HepG2 (cell line): ENCODE results near the gene SEC14L2. TPM values are rescaled to one million over a fixed set of nuclear protein-coding genes. Genes with fewer than 3 reads are reported as not detected.

ENCODE experiments used
- ATAC-seq: fragments of 200-7000 bp; cut with Tn5 transposase; 3 replicates; pipeline ENCODE4 v1.9.1; 2020; ENCODE audit warnings: mild to moderate bottlenecking, moderate library complexity
- BruUV-seq: library from RNA; stranded (reverse); fragments of 400-500 nt; replicated peaks from 2 replicates; lab custom pipeline; 2021; lab: Mats Ljungman, UMichigan
- CTCF ChIA-PET: fragments of 300-600 bp; formaldehyde crosslinking; extraction: SDS; loops from one replicate; lab custom pipeline; 2021; ENCODE audit warnings: low total read pairs, inconsistent platforms, low intra/inter-chr PET ratio; lab: Yijun Ruan, JAX
- POLR2A ChIA-PET: fragments of 350-600 bp; sonication (Branson Sonifier 250); formaldehyde crosslinking; loops from one replicate; lab custom pipeline; 2020; ENCODE audit warnings: antibody characterized with exemption, inconsistent platforms; lab: Yijun Ruan, JAX
- DNase-seq: peaks from one replicate; pipeline ENCODE4 v3.0.0-alpha.2; 2015; ENCODE audit warnings: low spot score
- FAIRE-seq: peaks from 3 replicates; lab custom pipeline; 2011; peaks lifted over from hg19 to GRCh38; lab: Jason Lieb, UNC
- H2AFZ ChIP-seq: one replicate; pipeline ENCODE4 v1.6.1; 2011; ENCODE audit warnings: low read length, inconsistent platforms
- H3K27ac ChIP-seq: fragments of 300-600 bp; 3 replicates; pipeline ENCODE4 v1.8.0; 2011; ENCODE audit warnings: mixed run types, mild to moderate bottlenecking, mixed read lengths, low read length, inconsistent platforms; ENCODE audit not compliant: insufficient read depth; ENCODE audit errors: extremely low read length
- H3K27me3 ChIP-seq, 2 experiments: fragments of 200-600 bp in 1 of 2; 2 replicates in 1 of 2; 3 replicates in 1 of 2; pipeline versions ENCODE4 v1.6.0 to v1.8.0; 2011; ENCODE audit warnings: low read length in 2 of 2, mild to moderate bottlenecking in 2 of 2, moderate library complexity in 2 of 2, inconsistent platforms in 1 of 2; ENCODE audit not compliant: insufficient read depth in 2 of 2, control insufficient read depth in 1 of 2
- H3K36me3 ChIP-seq, 2 experiments: fragments of 200-600 bp in 1 of 2; replicated peaks in 1 of 2; 2 replicates in 1 of 2; 3 replicates in 1 of 2; pipeline versions ENCODE4 v1.5.1 to v1.8.0; 2011; ENCODE audit warnings: low read length in 2 of 2, inconsistent platforms in 1 of 2; ENCODE audit not compliant: insufficient read depth in 2 of 2, control insufficient read depth in 1 of 2
- H3K4me1 ChIP-seq: 2 replicates; pipeline ENCODE4 v1.5.1; 2012; ENCODE audit warnings: low read length, inconsistent platforms; ENCODE audit not compliant: insufficient read depth
- H3K4me2 ChIP-seq: 2 replicates; pipeline ENCODE4 v1.6.0; 2011; ENCODE audit warnings: low read depth, low read length, inconsistent platforms
- H3K4me3 ChIP-seq, 3 experiments: fragments of 200-600 bp in 1 of 3; sonication (generic), shearing (Covaris generic) in 1 of 3; replicated peaks in 1 of 3; 2 replicates each; pipeline ENCODE4 v1.5.1; 2011 to 2016; ENCODE audit warnings: low read length in 3 of 3, inconsistent platforms in 2 of 3, low read depth in 2 of 3, mild to moderate bottlenecking in 2 of 3, control low read depth in 1 of 3, mixed read lengths in 1 of 3; ENCODE audit not compliant: insufficient read depth in 1 of 3
- H3K79me2 ChIP-seq: one replicate; pipeline ENCODE4 v1.6.1; 2011; ENCODE audit warnings: low read length, inconsistent platforms; ENCODE audit not compliant: insufficient read depth
- H3K9ac ChIP-seq: 2 replicates; pipeline ENCODE4 v1.6.0; 2011; ENCODE audit warnings: mild to moderate bottlenecking, low read depth, low read length, inconsistent platforms; ENCODE audit not compliant: insufficient read depth
- H3K9me3 ChIP-seq: 2 replicates; pipeline ENCODE4 v1.5.1; 2012; ENCODE audit warnings: mild to moderate bottlenecking, low read length
- H4K20me1 ChIP-seq: 2 replicates; pipeline ENCODE4 v1.6.0; 2011; ENCODE audit warnings: inconsistent platforms, mild to moderate bottlenecking, low read length, moderate library complexity; ENCODE audit not compliant: insufficient read depth
- ARNT ChIP-seq: fragments of 450-650 bp; IDR thresholded peaks from 2 replicates; pipeline ENCODE4 v1.6.1; 2017
- ATF4 ChIP-seq, 2 experiments: fragments of 450-650 bp in 1 of 2; sonication (generic) in 1 of 2; formaldehyde crosslinking; IDR thresholded peaks; 2 replicates each; pipeline versions ENCODE4 v1.5.0 to v1.8.0; 2020 to 2022; ENCODE audit warnings: mild to moderate bottlenecking in 1 of 2, missing genetic modification reagents in 1 of 2
- FOXO4 ChIP-seq: sonication (generic); formaldehyde crosslinking; conservative IDR thresholded peaks from 2 replicates; pipeline ENCODE4 v1.8.1; 2023; ENCODE audit warnings: missing genetic modification reagents
- GLMP ChIP-seq: sonication (generic); formaldehyde crosslinking; IDR thresholded peaks from 2 replicates; pipeline ENCODE4 v1.9.0; 2021; ENCODE audit warnings: missing genetic modification reagents, mild to moderate bottlenecking, borderline replicate concordance
- ISL2 ChIP-seq: sonication (generic); formaldehyde crosslinking; IDR thresholded peaks from 2 replicates; pipeline ENCODE4 v1.5.0; 2020; ENCODE audit warnings: missing genetic modification reagents
- NFE2L1 ChIP-seq: sonication (generic); formaldehyde crosslinking; IDR thresholded peaks from 2 replicates; pipeline ENCODE4 v1.4.0; 2020; ENCODE audit warnings: missing genetic modification reagents, mild to moderate bottlenecking, borderline replicate concordance
- PAXIP1 ChIP-seq: sonication (generic); formaldehyde crosslinking; conservative IDR thresholded peaks from 2 replicates; pipeline ENCODE4 v1.4.0; 2020; ENCODE audit warnings: mild to moderate bottlenecking, missing genetic modification reagents, moderate library complexity
- RBFOX2 ChIP-seq: fragments of 200-400 bp; formaldehyde crosslinking; IDR thresholded peaks from 2 replicates; pipeline ENCODE4 v1.6.1; 2017; ENCODE audit warnings: low read depth, mild to moderate bottlenecking, low read length
- SP140L ChIP-seq: sonication (generic); formaldehyde crosslinking; IDR thresholded peaks from 2 replicates; pipeline ENCODE4 v1.4.0; 2020; ENCODE audit warnings: missing genetic modification reagents, borderline replicate concordance
- SSRP1 ChIP-seq: IDR thresholded peaks from 2 replicates; pipeline ENCODE4 v1.6.1; 2016; ENCODE audit warnings: control low read depth
- YY1 ChIP-seq: IDR thresholded peaks from 2 replicates; pipeline ENCODE4 v1.6.1; 2011; ENCODE audit warnings: low read length, low read depth, moderate library complexity, mild to moderate bottlenecking; ENCODE audit not compliant: insufficient read depth, insufficient replicate concordance
- ZBTB38 ChIP-seq: sonication (generic); formaldehyde crosslinking; IDR thresholded peaks from 2 replicates; pipeline ENCODE4 v1.5.1; 2020; ENCODE audit warnings: mild to moderate bottlenecking, missing genetic modification reagents
- ZBTB7A ChIP-seq: sonication (generic); formaldehyde crosslinking; IDR thresholded peaks from 2 replicates; pipeline ENCODE4 v1.8.0; 2022; ENCODE audit warnings: mild to moderate bottlenecking, missing genetic modification reagents
- ZFX ChIP-seq: sonication (generic); formaldehyde crosslinking; IDR thresholded peaks from 2 replicates; pipeline ENCODE4 v1.4.0; 2020; ENCODE audit warnings: mild to moderate bottlenecking, low read depth, missing genetic modification reagents, moderate library complexity
- ZIK1 ChIP-seq: sonication (generic); formaldehyde crosslinking; IDR thresholded peaks from 2 replicates; pipeline ENCODE4 v1.5.0; 2020; ENCODE audit warnings: mild to moderate bottlenecking, low read depth, missing genetic modification reagents, borderline replicate concordance
- ZNF234 ChIP-seq: sonication (generic); formaldehyde crosslinking; conservative IDR thresholded peaks from 2 replicates; pipeline ENCODE4 v1.5.1; 2020; ENCODE audit warnings: mild to moderate bottlenecking, missing genetic modification reagents
- ZNF34 ChIP-seq: sonication (generic); formaldehyde crosslinking; IDR thresholded peaks from 2 replicates; pipeline ENCODE4 v1.4.0; 2020; ENCODE audit warnings: mild to moderate bottlenecking, missing genetic modification reagents, borderline replicate concordance
- ZNF746 ChIP-seq: sonication (generic); formaldehyde crosslinking; IDR thresholded peaks from 2 replicates; pipeline ENCODE4 v1.8.0; 2022; ENCODE audit warnings: mild to moderate bottlenecking, missing genetic modification reagents
- WGBS: methylation state at CpG from one replicate; pipeline ENCODE4 v1.1.6; 2017; ENCODE audit warnings: low lambda C conversion rate; 5-methylcytosine and 5-hydroxymethylcytosine counted together
- in situ Hi-C: cut with HindIII; loops from 2 replicates; pipeline ENCODE4 v1.10.0; 2017; ENCODE audit warnings: low pct_unique_long_range_greater_than_20kb; ENCODE audit not compliant: extremely low pct_ligation_motif_present
- intact Hi-C: fragments of 100-400 bp; cut with micrococcal nuclease; formaldehyde crosslinking; loops from one replicate; pipeline ENCODE4 v1.10.0; 2022; ENCODE audit not compliant: unreplicated experiment
- polyA plus RNA-seq, 8 experiments: library from polyadenylated mRNA; depleted of rRNA in 3 of 8; stranded (reverse) in 7 of 8; unstranded in 1 of 8; fragments of >200 nt; fragmentation: Illumina TruSeq in 4 of 8; extraction: Trizol in 4 of 8; gene quantifications; 2 replicates each; pipeline versions ENCODE4 v1.2.1 to v1.2.3, GENCODE V29; 2011 to 2016; ENCODE audit warnings: low read depth in 4 of 8, missing spikeins in 1 of 8, mixed read lengths in 1 of 8; ENCODE audit not compliant: insufficient read depth in 1 of 8
- total RNA-seq, 5 experiments: library from RNA; depleted of rRNA; stranded (reverse); fragments of >200 nt; fragmentation: Illumina TruSeq; extraction: Trizol; gene quantifications; 2 replicates each; pipeline ENCODE4 v1.2.3, GENCODE V29; 2016; ENCODE audit warnings: low read depth in 1 of 5

The SEC14L2 gene
- total and polyA plus RNA-seq, 2 of the 13 experiments (the other 11 are each of a cell fraction or from before 2014, with no cell fraction given), result 4.1 to 5.1 TPM

- CTCF ChIA-PET, result no interaction called here
- POLR2A ChIA-PET, result no interaction called here
- intact Hi-C loops, result no loop called here
- H3K9me3 ChIP-seq, result no peaks in the 10 kb centered on the region
- TF ChIP-seq YY1 (no peak), ZNF234 (CRISPR knock-in tag) (no peak), PAXIP1 (CRISPR knock-in tag) (no peak), ZBTB7A (CRISPR knock-in tag) (no peak), GLMP (CRISPR knock-in tag) (no peak), FOXO4 (CRISPR knock-in tag) (no peak), SP140L (no peak), ZBTB38 (CRISPR knock-in tag) (no peak), SSRP1 (CRISPR knock-in tag) (no peak), ZFX (CRISPR knock-in tag) (no peak), ATF4 (CRISPR knock-in tag; IDR thresholded peaks at IDR 0.05) (no peak), RBFOX2 (no peak), ZNF34 (no peak), ZNF746 (CRISPR knock-in tag) (no peak), ARNT (no peak), ISL2 (no peak), NFE2L1 (CRISPR knock-in tag) (no peak), ZIK1 (CRISPR knock-in tag) (no peak)
- H4K20me1 ChIP-seq, result no peaks in the 10 kb centered on the region
- H3K4me3 ChIP-seq, result no peak overlapping the region
- no peaks in the 10 kb centered on the region for H3K27me3 ChIP-seq
- peaks cover 6% of the 10 kb centered on the region; the same call in 1 of the 2 replicates for H3K4me1 ChIP-seq
- FAIRE-seq (no peak), ATAC-seq (no peak), DNase-seq (no peak)
- no peak overlapping the region for H3K27ac ChIP-seq
- no peak overlapping the region for H2AFZ ChIP-seq
- H3K9ac ChIP-seq, result no peak overlapping the region
- no peaks in the 10 kb centered on the region for H3K79me2 ChIP-seq
- 85% methylated on average over 6 of the region's 7 CpGs for WGBS
- no TSS peak for BruUV-seq
- no peak overlapping the region for H3K4me2 ChIP-seq
- in situ Hi-C loops, result no loop called here
- H3K36me3 ChIP-seq, result no peaks in the 10 kb centered on the region; a peak in 1 of 5 replicates
Observed at GRCh38 chr22:30362651-30363281, 34.1 kb upstream of the SEC14L2 start.
